RCC 7860 (cell line): ENCODE data around the gene EGFL6.

Experiments
- DNase-seq: peaks from one replicate; pipeline ENCODE4 v3.0.0-alpha.2; 2015; ENCODE audit warnings: low spot score
- FAIRE-seq: peaks from 2 replicates; lab custom pipeline; 2012; peaks lifted over from hg19 to GRCh38; lab: Jason Lieb, UNC

Gene EGFL6

GRCh38 chrX:13569479-13570260, at the start of gene EGFL6:
TSS of gene EGFL6 (plus strand) at chrX:13569601. CDS start at chrX:13569862, 261 bp downstream.
- FAIRE-seq (no peak), DNase-seq (no peak)

DNA sequence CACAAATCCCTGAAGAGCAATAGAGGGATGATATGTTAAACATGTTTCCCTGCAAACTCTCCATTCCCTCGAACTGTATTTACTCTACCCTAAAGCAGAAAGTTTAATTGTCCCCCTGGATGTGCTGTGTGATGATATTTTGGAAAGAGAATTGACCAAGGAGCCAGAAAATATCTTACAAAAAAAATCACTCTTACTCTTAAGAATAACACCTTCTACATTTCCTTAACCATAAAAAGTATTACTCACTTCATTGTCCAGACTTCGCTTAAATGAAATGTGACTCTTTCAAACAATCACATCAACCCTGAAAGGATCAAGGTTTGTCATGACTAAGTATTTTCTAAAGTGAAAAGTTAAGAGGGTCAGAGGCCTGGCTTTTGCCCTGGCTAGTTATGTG, 49.0 kb upstream of the EGFL6 start:
- DNase-seq (no peak), FAIRE-seq (no peak)

GRCh38 chrX:13520936-13521335, 48.5 kb upstream of the EGFL6 start:
- DNase-seq (no peak), FAIRE-seq (no peak)

GRCh38 chrX:13522811-13523210, 46.6 kb upstream of the EGFL6 start:
- FAIRE-seq: no peak
- DNase-seq: no peak

- DNase-seq (peak; percentile 9), FAIRE-seq (no peak)
Observed at GRCh38 chrX:13533726-13534125, 35.7 kb upstream of the EGFL6 start.

DNA sequence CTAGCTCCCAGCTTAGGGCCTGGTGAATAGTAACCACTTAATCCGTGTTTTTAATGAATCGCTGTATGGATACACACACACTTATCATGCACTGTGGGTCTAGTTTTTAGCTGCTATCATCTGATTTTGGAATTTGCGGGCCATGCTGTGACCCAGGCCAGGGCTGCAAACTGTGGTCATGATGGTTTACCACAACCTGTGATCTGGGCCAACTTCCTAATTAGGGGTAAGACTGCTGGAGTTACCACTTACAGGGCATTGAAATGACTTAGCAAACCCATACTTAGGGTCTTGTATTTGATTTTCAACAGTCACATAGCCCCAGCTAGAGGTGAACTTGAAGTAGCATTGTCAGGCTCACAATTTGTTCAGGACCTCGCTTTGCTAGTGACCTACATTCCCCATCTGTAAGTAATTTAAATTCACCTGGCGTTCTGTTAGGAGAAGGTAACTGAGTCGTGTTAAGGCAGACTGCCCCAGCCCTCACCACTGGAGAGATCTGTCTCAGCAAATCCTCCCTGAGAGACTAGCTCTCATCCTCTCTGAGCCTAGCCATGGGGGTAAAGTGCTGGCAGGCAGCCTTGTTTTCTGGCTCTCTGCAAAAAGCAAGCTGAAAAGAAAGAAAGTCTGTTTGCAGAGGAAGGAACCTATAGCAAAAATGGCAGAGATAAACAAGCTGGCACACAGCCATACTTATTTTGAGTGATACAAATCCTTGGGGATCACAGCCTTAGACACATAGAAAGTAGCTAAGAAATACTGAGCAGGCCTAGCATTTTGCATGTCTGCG, 33.8 kb upstream of the EGFL6 start:
- FAIRE-seq (no peak), DNase-seq (no peak)

DNA sequence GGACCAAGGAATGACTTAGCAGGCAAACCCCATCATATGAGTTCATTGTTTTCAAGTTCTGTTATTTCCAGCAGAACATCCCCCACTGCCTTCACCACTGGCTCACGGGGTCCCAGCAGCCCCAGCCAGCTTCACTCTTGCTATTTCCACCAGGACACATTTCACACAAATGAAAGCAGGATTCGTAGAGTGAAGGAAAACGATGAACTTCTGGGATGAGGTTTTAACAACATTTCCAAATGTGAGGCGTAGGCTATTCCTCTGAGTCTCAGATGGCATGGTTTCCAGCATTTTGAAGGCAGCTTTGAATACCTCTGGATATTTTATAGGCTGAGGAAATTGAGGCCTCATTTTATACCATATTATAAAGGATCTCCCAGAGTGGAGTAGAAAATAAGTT, 32.9 kb upstream of the EGFL6 start:
- DNase-seq (no peak), FAIRE-seq (no peak)

DNA sequence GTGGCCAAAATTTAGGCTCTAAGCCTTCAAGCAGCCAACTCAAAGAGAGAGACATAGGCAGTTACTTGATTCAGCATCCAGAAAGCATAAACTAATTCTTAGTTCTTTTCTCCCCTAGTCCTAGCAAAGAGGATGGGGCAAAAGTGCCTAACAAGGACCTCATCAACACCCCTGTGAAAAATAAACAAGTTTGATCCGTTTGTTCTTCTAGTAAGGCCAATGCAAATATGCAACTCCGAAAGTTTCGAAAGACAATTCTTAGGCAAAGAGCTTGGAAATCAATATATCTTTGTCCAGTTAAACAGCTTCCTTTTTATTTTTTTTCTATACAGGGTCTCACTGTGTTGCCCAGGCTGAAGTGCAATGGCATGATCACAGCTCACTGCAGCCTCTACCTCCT, 31.0 kb upstream of the EGFL6 start:
- no peak for FAIRE-seq
- DNase-seq: no peak

GRCh38 chrX:13540602-13541001, 28.8 kb upstream of the EGFL6 start:
- DNase-seq: no peak
- no peak for FAIRE-seq

- DNase-seq (no peak), FAIRE-seq (no peak)
Observed at GRCh38 chrX:13545726-13546125, 23.7 kb upstream of the EGFL6 start.

- FAIRE-seq (no peak), DNase-seq (no peak)
Observed at GRCh38 chrX:13547671-13548070, 21.7 kb upstream of the EGFL6 start.

GRCh38 chrX:13550346-13550745, 19.1 kb upstream of the EGFL6 start:
- DNase-seq (no peak), FAIRE-seq (no peak)

- no peak for FAIRE-seq
- no peak for DNase-seq
Observed at GRCh38 chrX:13551610-13552009, 17.8 kb upstream of the EGFL6 start.

GRCh38 chrX:13552892-13553291, 16.5 kb upstream of the EGFL6 start:
- DNase-seq (no peak), FAIRE-seq (no peak)

- FAIRE-seq: no peak
- DNase-seq: no peak
Observed at GRCh38 chrX:13565511-13565910, 3.9 kb upstream of the EGFL6 start.

- DNase-seq (no peak), FAIRE-seq (no peak)
Observed at GRCh38 chrX:13570261-13570605, 832 bp downstream of the EGFL6 start.

GRCh38 chrX:13571136-13571535, 1.7 kb downstream of the EGFL6 start:
- DNase-seq (no peak), FAIRE-seq (no peak)

DNA sequence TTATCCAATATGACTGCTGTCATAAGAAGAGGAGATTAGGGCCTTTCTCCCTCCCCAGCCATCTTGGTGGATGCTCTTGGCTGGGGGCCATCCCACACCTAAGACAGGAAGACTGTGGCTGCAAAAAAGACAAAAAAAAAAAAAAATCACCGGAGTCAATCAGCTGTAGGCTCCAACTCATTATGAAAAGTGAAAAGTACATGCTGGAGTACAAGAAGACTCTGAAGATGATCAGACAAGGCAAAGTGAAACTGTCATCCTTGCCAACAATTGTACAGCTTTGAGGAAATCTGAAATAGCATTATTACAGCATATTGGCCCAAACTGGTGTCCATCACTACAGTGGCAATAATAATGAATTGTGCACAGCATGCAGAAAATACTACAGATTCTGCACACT, 5.2 kb downstream of the EGFL6 start:
- FAIRE-seq: no peak
- no peak for DNase-seq

DNA sequence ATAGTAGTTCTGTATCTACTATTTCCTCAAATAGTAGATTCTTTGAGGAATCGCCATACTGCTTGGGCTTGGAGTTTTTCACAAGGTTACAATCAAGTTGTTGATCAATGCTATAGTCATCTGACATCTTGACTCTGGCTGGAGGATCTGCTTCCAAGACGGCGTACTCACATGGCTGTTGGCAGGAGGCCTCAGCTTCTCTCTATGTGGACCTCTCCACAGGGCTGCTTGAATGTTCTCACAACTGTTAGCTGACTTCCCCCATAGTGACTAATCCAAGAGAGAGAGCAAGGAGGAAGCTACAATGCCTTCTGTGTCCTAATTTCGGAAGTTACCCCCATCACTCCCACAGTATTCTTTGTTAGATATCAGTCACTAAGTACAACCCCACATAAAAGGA, 10.3 kb downstream of the EGFL6 start:
- FAIRE-seq (no peak), DNase-seq (no peak)

DNA sequence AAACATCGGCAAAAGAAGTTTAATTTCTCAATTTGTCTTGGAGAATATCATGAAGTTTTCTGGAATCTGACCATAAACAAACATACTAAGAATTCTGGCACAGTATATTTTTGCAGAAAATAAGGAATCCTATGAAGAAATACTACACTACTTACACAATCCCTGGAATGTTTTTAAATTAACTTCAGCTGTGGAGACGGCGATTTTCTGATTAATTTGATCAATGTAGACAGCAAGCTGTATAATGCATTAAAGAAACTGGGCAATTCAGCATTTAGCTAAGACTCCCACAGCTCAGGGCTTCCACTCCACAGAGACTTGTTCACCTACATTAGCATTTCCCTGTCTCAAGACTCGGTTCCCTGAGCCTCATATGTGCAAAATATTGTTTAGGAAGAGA, 12.2 kb downstream of the EGFL6 start:
- no peak for DNase-seq
- FAIRE-seq: no peak

DNA sequence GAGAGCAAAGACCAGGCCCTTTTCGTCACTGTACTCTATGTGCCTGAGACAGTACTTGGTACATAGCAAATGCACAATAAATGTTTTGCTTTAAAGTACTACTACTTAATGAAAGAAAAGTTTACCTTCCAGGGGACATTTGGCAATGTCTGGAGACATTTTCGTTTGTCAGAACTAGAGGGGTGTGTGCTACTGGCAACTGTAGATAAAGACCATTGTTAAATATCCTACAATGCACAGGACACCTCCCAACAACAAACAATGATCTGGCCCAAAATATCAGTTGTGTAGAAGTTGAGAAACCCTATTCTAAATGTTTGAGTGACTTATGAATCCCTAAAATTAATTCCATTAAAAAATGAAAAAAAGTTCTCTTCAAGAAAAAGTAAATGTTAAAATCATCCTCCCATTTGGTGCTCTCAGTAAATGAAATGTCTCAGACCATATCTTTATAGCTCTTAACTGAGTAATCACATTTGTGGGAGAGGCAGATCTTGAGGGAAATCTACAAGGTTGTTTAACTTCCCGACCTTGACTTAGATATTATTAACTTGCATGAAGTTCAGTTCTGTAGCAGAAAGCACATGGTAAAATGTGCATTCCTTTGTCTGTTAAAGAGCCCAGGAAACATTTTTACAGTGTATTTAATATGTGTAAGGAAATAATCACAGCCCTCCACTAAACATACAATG, 18.5 kb downstream of the EGFL6 start:
- no peak for FAIRE-seq

DNA sequence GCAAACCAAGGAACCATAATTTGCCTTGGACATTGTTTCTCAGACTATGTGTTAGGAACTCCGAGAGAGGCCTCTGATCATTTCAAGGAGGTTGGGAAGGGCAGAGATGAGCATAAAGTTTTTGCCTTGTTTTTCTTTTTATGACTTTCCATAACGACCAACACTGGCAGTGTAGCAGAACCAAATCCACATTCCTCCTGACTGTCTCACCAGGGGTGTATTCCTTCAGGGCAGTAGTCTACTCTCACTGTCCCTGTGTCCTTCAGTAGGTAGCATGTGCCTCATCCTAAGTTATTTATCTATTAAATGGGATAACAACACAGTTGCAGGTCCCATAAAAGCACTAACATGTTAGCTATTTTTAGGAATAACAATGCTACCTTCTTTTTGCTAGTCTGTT, 20.8 kb downstream of the EGFL6 start:
- no peak for FAIRE-seq
- no peak for DNase-seq

More for the DNA sequence above, 18.5 kb downstream of the EGFL6 start:
- DNase-seq: no peak
